K562 (cell line): ENCODE measurements around the gene PRKACA. TPM values are rescaled to one million over a fixed set of nuclear protein-coding genes. Genes with fewer than 3 reads are reported as not detected.

Source experiments
- ATAC-seq: fragments of 200-7000 bp; cut with Tn5 transposase; 3 replicates; pipeline ENCODE4 v1.9.1; 2020; ENCODE audit warnings: moderate library complexity
- BruUV-seq: library from RNA; stranded (reverse); fragments of 400-500 nt; replicated peaks from 2 replicates; lab custom pipeline; 2021; lab: Mats Ljungman, UMichigan
- CTCF ChIA-PET: fragments of 300-600 bp; formaldehyde crosslinking; extraction: SDS; loops from one replicate; lab custom pipeline; 2021; ENCODE audit warnings: low intra/inter-chr PET ratio; lab: Yijun Ruan, JAX
- POLR2A ChIA-PET: fragments of 300-600, 350-650 bp; sonication (Branson Sonifier 250); formaldehyde crosslinking; extraction: SDS; loops from one replicate; lab custom pipeline; 2021; ENCODE audit warnings: antibody characterized with exemption, inconsistent platforms; lab: Yijun Ruan, JAX
- DNase-seq, 4 experiments: peaks; one replicate each; pipeline versions ENCODE4 v3.0.0 to v3.0.0-alpha.2; 2011 to 2018; ENCODE audit warnings: low spot score in 3 of 4, mixed read lengths in 3 of 4; ENCODE audit errors: extremely low read depth in 1 of 4
- FAIRE-seq: peaks from 2 replicates; lab custom pipeline; 2011; peaks lifted over from hg19 to GRCh38; lab: Jason Lieb, UNC
- H2AFZ ChIP-seq: 2 replicates; pipeline ENCODE4 v1.6.0; 2011; ENCODE audit warnings: low read depth, low read length, control low read depth, inconsistent platforms
- H3K27ac ChIP-seq: fragments of 200-600 bp; 3 replicates; pipeline ENCODE4 v1.8.0; 2011; ENCODE audit warnings: low read depth, mild to moderate bottlenecking, control low read depth, inconsistent platforms, low read length, moderate library complexity, mixed read lengths; ENCODE audit errors: extremely low read depth
- H3K27me3 ChIP-seq, 2 experiments: fragments of 300-600 bp in 1 of 2; 2 replicates in 1 of 2; 3 replicates in 1 of 2; pipeline versions ENCODE4 v1.6.0 to v1.8.0; 2011; ENCODE audit warnings: inconsistent platforms in 2 of 2, low read length in 2 of 2, mild to moderate bottlenecking in 1 of 2, mixed read lengths in 1 of 2, moderate library complexity in 1 of 2; ENCODE audit not compliant: control insufficient read depth in 2 of 2, insufficient read depth in 2 of 2
- H3K36me3 ChIP-seq: fragments of 300-600 bp; 3 replicates; pipeline ENCODE4 v1.8.0; 2011; ENCODE audit warnings: mild to moderate bottlenecking, low read length, inconsistent platforms; ENCODE audit not compliant: control insufficient read depth, insufficient read depth
- H3K4me1 ChIP-seq, 2 experiments: fragments of 200-600 bp in 1 of 2; replicated peaks in 1 of 2; 2 replicates in 1 of 2; 3 replicates in 1 of 2; pipeline versions ENCODE4 v1.5.1 to v1.8.0; 2011; ENCODE audit warnings: inconsistent platforms in 2 of 2, low read length in 2 of 2, mild to moderate bottlenecking in 1 of 2, mixed read lengths in 1 of 2, moderate library complexity in 1 of 2; ENCODE audit not compliant: control insufficient read depth in 2 of 2, insufficient read depth in 2 of 2
- H3K4me2 ChIP-seq: 2 replicates; pipeline ENCODE4 v1.6.1; 2011; ENCODE audit warnings: low read length, control low read depth, inconsistent platforms, mixed read lengths; ENCODE audit not compliant: insufficient read depth
- H3K4me3 ChIP-seq: fragments of 200-600 bp; sonication (generic), shearing (Covaris generic); 2 replicates; pipeline ENCODE4 v1.5.1; 2016; ENCODE audit warnings: control low read depth, inconsistent platforms
- H3K79me2 ChIP-seq: fragments of 200-600 bp; 3 replicates; pipeline ENCODE4 v1.8.0; 2011; ENCODE audit warnings: low read length, inconsistent platforms; ENCODE audit not compliant: control insufficient read depth, insufficient read depth
- H3K9ac ChIP-seq, 2 experiments: 2 replicates each; pipeline versions ENCODE4 v1.6.0 to v1.6.1; 2011; ENCODE audit warnings: low read depth in 2 of 2, low read length in 2 of 2, control low read depth in 1 of 2, inconsistent platforms in 1 of 2, mild to moderate bottlenecking in 1 of 2, mixed read lengths in 1 of 2; ENCODE audit not compliant: insufficient read depth in 1 of 2
- H3K9me1 ChIP-seq: one replicate; pipeline ENCODE4 v1.6.0; 2011; ENCODE audit warnings: inconsistent platforms, mild to moderate bottlenecking, low read length, moderate library complexity; ENCODE audit not compliant: control insufficient read depth, insufficient read depth
- H3K9me3 ChIP-seq: replicated peaks from 2 replicates; pipeline ENCODE4 v1.5.1; 2011; ENCODE audit warnings: low read depth, low read length, inconsistent platforms; ENCODE audit not compliant: control insufficient read depth, insufficient read depth
- H4K20me1 ChIP-seq: replicated peaks from 2 replicates; pipeline ENCODE4 v1.6.1; 2011; ENCODE audit warnings: low read length, inconsistent platforms, mixed read lengths; ENCODE audit not compliant: control insufficient read depth, insufficient read depth
- ADNP ChIP-seq: fragments of 200-800 bp; sonication (Bioruptor generic); IDR thresholded peaks from 2 replicates; pipeline ENCODE4 v1.6.1; 2016; ENCODE audit warnings: missing genetic modification characterization, missing compliant biosample characterization
- BCOR ChIP-seq: fragments of 450-650 bp; IDR thresholded peaks from 2 replicates; pipeline ENCODE4 v1.6.1; 2016
- CHCHD3 ChIP-seq: fragments of 250-450 bp; sonication (Bioruptor Pico); IDR thresholded peaks from 2 replicates; pipeline ENCODE4 v2.1.2; 2022; ENCODE audit warnings: mild to moderate bottlenecking
- CREM ChIP-seq: IDR thresholded peaks from 2 replicates; pipeline ENCODE4 v1.6.1; 2014; ENCODE audit warnings: antibody characterized with exemption, low read depth
- GABPB1 ChIP-seq: sonication (generic); formaldehyde crosslinking; IDR thresholded peaks from 2 replicates; pipeline ENCODE4 v1.8.0; 2022; ENCODE audit warnings: mild to moderate bottlenecking, missing genetic modification reagents
- GATAD2A ChIP-seq: fragments of 450-650 bp; IDR thresholded peaks from 2 replicates; pipeline ENCODE4 v1.6.1; 2017
- KDM1A ChIP-seq, 2 experiments: fragments of 450-650 bp; IDR thresholded peaks; 2 replicates each; pipeline ENCODE4 v1.6.1; 2016; ENCODE audit warnings: mild to moderate bottlenecking in 2 of 2
- MCM2 ChIP-seq: fragments of 450-650 bp; IDR thresholded peaks from 2 replicates; pipeline ENCODE4 v1.6.1; 2017; ENCODE audit warnings: low read depth, mild to moderate bottlenecking
- RBM25 ChIP-seq: fragments of 200-400 bp; formaldehyde crosslinking; IDR thresholded peaks from 2 replicates; pipeline ENCODE4 v1.6.1; 2018; ENCODE audit warnings: low read length, low read depth, moderate library complexity; ENCODE audit not compliant: severe bottlenecking
- SIN3B ChIP-seq: fragments of 450-650 bp; IDR thresholded peaks from 2 replicates; pipeline ENCODE4 v1.6.1; 2017; ENCODE audit warnings: low read depth, mild to moderate bottlenecking, moderate library complexity
- SMARCA5 ChIP-seq: fragments of 450-650 bp; IDR thresholded peaks from 2 replicates; pipeline ENCODE4 v1.6.1; 2016
- SP1 ChIP-seq: sonication (generic); formaldehyde crosslinking; IDR thresholded peaks from 2 replicates; pipeline ENCODE4 v1.8.1; 2022; ENCODE audit warnings: mild to moderate bottlenecking, missing genetic modification reagents
- ZNF143 ChIP-seq: sonication (generic); formaldehyde crosslinking; IDR thresholded peaks from 2 replicates; pipeline ENCODE4 v1.9.0; 2022; ENCODE audit warnings: mild to moderate bottlenecking, missing genetic modification reagents
- ZNF239 ChIP-seq: fragments of 250-450 bp; sonication (Bioruptor Pico); IDR thresholded peaks from 2 replicates; pipeline ENCODE4 v1.4.0; 2020; ENCODE audit warnings: mild to moderate bottlenecking
- WGBS: fragments of 100-300 bp; shearing (Covaris generic); methylation state at CpG from one replicate; pipeline ENCODE4 v1.1.6; 2016; ENCODE audit warnings: low coverage, mixed read lengths; ENCODE audit not compliant: insufficient coverage; ENCODE audit errors: missing lambda C conversion rate; 5-methylcytosine and 5-hydroxymethylcytosine counted together
- in situ Hi-C: fragments of 300-500 bp; cut with MboI; formaldehyde crosslinking; loops from 4 replicates; pipeline ENCODE4 v1.15.0; 2018; ENCODE audit warnings: inconsistent platforms, mixed read lengths
- intact Hi-C: fragments of 100-400 bp; cut with micrococcal nuclease; formaldehyde crosslinking; loops from 2 replicates; pipeline ENCODE4 v1.14.2; 2022
- polyA plus RNA-seq, 8 experiments: library from polyadenylated mRNA; depleted of rRNA in 4 of 8; stranded (reverse) in 5 of 8; unstranded in 3 of 8; fragments of >200 nt; fragmentation: Nextera tagmentation in 2 of 8; fragmentation: Illumina TruSeq in 1 of 8; extraction: Ambion mirVana in 2 of 8; extraction: Trizol in 1 of 8; gene quantifications; 2 replicates each; pipeline versions ENCODE4 v1.2.1 to v1.2.3, GENCODE V29; 2011 to 2014; ENCODE audit warnings: inconsistent platforms in 1 of 8, missing spikeins in 1 of 8
- total RNA-seq, 7 experiments: library from RNA; depleted of rRNA in 6 of 7; stranded (reverse); fragments of >200 nt in 6 of 7; fragmentation: Illumina TruSeq in 2 of 7; extraction: Trizol in 2 of 7; gene quantifications; 2 replicates each; pipeline versions ENCODE4 v1.2.1 to v1.2.3, GENCODE V29; 2011 to 2021; ENCODE audit warnings: low replicate concordance in 1 of 7
- TF ChIP-seq, protein P1 (sequence below): IDR thresholded peaks from 2 replicates; pipeline ENCODE4 v1.6.1; 2011; ENCODE audit not compliant: insufficient read length; ENCODE audit errors: extremely low read depth
- TF ChIP-seq, protein P2 (sequence below): fragments of 450-650 bp; IDR thresholded peaks from 2 replicates; pipeline ENCODE4 v1.6.1; 2017; ENCODE audit warnings: antibody characterized with exemption
- TF ChIP-seq, protein P3 (sequence below): fragments of 450-650 bp; IDR thresholded peaks from 2 replicates; pipeline ENCODE4 v1.6.1; 2018; ENCODE audit not compliant: partially characterized antibody

The PRKACA gene
- total and polyA plus RNA-seq, 9 of the 15 experiments (the other 6 are each of a cell fraction or from before 2014, with no cell fraction given): 1.2 to 63.1 (median 13.0) TPM

DNA sequence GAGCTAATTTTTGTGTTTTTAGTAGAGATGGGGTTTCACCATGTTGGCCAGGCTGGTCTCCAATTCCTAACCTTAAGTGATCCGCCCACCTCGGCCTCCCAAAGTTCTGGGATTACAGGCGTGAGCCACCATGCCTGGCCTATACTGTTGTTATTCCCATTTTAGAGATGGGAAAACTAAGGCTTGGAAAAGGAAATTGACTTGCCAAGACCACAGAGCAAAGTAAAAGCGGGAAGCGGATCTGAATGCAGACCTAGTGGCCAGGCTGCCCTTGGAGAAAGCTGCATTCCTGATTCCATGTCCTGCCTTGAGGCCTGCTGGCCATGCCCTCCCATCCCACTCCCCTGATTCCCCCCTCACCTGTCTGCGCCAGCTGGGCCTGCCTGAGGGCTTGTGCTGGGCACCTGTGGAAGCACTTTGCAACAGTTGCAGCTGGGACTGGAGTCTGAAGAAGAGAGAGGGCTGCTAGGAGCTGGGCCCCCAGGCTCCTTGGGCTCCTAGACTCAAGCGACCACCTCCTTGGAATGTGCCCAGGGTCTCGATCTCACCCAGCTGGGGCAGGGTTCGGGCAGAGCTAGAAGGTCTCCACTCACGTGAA lies 61.4 kb downstream of the PRKACA start:
- POLR2A ChIA-PET: interaction anchor here (1.0 kb wide), 1 partner anchor 14 kb away, joined by 4 read pairs; no protein-coding TSS in a partner anchor
- FAIRE-seq (no peak), ATAC-seq (no peak), DNase-seq (peak in 1 of 4 experiments; percentile 4)
- H3K9me3 ChIP-seq: no peaks in the 10 kb centered on the region
- no peaks in the 10 kb centered on the region for H3K27me3 ChIP-seq
- H3K4me3 ChIP-seq: no peak overlapping the region
- peaks cover 30 to 62% of the 10 kb centered on the region in 2 experiments for H3K4me1 ChIP-seq
- BruUV-seq: no TSS peak
- 72% methylated on average over 9 of the region's 10 CpGs for WGBS
- no peaks in the 10 kb centered on the region for H3K9me1 ChIP-seq
- 0 out of 4 replicates have a peak overlapping the region, but pooled peaks of 1 of the 2 experiments have one; percentile 78 for H3K9ac ChIP-seq
- H3K36me3 ChIP-seq: peaks cover 6% of the 10 kb centered on the region; the same call in 1 of the 3 replicates
- no peaks in the 10 kb centered on the region for H4K20me1 ChIP-seq
- H2AFZ ChIP-seq: no peak overlapping the region
- H3K27ac ChIP-seq: no peak overlapping the region
- no peaks in the 10 kb centered on the region for H3K79me2 ChIP-seq
- intact Hi-C loops: no loop called here
- in situ Hi-C loops: loop anchor here (25.0 kb wide), 1 partner anchor 469 kb away; no protein-coding TSS in a partner anchor
- no peak overlapping the region for H3K4me2 ChIP-seq
- CTCF ChIA-PET: interaction anchor here (0.5 kb wide), 1 partner anchor 14 kb away, joined by 4 read pairs; no protein-coding TSS in a partner anchor
- TF ChIP-seq ZNF143: no peak
- TF ChIP-seq SP1: peak; percentile 22; the same call in 1 of the 2 replicates
- TF ChIP-seq, protein P1, sequence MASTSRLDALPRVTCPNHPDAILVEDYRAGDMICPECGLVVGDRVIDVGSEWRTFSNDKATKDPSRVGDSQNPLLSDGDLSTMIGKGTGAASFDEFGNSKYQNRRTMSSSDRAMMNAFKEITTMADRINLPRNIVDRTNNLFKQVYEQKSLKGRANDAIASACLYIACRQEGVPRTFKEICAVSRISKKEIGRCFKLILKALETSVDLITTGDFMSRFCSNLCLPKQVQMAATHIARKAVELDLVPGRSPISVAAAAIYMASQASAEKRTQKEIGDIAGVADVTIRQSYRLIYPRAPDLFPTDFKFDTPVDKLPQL: no peak
- no peak for TF ChIP-seq SIN3B
- TF ChIP-seq ZNF239 (CRISPR knock-in tag): no peak
- TF ChIP-seq GATAD2A: no peak
- TF ChIP-seq, protein P2, sequence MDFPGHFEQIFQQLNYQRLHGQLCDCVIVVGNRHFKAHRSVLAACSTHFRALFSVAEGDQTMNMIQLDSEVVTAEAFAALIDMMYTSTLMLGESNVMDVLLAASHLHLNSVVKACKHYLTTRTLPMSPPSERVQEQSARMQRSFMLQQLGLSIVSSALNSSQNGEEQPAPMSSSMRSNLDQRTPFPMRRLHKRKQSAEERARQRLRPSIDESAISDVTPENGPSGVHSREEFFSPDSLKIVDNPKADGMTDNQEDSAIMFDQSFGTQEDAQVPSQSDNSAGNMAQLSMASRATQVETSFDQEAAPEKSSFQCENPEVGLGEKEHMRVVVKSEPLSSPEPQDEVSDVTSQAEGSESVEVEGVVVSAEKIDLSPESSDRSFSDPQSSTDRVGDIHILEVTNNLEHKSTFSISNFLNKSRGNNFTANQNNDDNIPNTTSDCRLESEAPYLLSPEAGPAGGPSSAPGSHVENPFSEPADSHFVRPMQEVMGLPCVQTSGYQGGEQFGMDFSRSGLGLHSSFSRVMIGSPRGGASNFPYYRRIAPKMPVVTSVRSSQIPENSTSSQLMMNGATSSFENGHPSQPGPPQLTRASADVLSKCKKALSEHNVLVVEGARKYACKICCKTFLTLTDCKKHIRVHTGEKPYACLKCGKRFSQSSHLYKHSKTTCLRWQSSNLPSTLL: no peak
- peak; percentile 78 to 84 for TF ChIP-seq KDM1A (IDR thresholded peaks at IDR 0.05)
- TF ChIP-seq, protein P3, sequence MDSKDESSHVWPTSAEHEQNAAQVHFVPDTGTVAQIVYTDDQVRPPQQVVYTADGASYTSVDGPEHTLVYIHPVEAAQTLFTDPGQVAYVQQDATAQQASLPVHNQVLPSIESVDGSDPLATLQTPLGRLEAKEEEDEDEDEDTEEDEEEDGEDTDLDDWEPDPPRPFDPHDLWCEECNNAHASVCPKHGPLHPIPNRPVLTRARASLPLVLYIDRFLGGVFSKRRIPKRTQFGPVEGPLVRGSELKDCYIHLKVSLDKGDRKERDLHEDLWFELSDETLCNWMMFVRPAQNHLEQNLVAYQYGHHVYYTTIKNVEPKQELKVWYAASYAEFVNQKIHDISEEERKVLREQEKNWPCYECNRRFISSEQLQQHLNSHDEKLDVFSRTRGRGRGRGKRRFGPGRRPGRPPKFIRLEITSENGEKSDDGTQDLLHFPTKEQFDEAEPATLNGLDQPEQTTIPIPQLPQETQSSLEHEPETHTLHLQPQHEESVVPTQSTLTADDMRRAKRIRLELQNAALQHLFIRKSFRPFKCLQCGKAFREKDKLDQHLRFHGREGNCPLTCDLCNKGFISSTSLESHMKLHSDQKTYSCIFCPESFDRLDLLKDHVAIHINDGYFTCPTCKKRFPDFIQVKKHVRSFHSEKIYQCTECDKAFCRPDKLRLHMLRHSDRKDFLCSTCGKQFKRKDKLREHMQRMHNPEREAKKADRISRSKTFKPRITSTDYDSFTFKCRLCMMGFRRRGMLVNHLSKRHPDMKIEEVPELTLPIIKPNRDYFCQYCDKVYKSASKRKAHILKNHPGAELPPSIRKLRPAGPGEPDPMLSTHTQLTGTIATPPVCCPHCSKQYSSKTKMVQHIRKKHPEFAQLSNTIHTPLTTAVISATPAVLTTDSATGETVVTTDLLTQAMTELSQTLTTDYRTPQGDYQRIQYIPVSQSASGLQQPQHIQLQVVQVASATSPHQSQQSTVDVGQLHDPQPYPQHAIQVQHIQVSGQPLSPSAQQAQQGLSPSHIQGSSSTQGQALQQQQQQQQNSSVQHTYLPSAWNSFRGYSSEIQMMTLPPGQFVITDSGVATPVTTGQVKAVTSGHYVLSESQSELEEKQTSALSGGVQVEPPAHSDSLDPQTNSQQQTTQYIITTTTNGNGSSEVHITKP: no peak
- no peak for TF ChIP-seq CHCHD3
- TF ChIP-seq SMARCA5: 0 out of 2 replicates have a peak, but pooled peaks have one; percentile 47
- TF ChIP-seq ADNP (tag): peak; percentile 83
- no peak for TF ChIP-seq CREM
- TF ChIP-seq BCOR: peak; percentile 90
- TF ChIP-seq RBM25: peak; percentile 63
- TF ChIP-seq GABPB1 (CRISPR knock-in tag): no peak
- TF ChIP-seq MCM2: no peak
